Trophoblast cell (in vitro differentiated cells and primary cell): ENCODE results near the gene GREM2.

Experiments
- DNase-seq, 2 donors: peaks; one replicate each; pipeline ENCODE4 v3.0.0-alpha.2; 2016
- H2AFZ ChIP-seq: 2 replicates; pipeline ENCODE4 v1.6.1; 2013; ENCODE audit warnings: low read length, moderate library complexity, mild to moderate bottlenecking; ENCODE audit not compliant: insufficient read depth, poor library complexity
- H2AK5ac ChIP-seq: 2 replicates; pipeline ENCODE4 v1.6.1; 2013; ENCODE audit warnings: mild to moderate bottlenecking, low read length
- H2BK120ac ChIP-seq: 2 replicates; pipeline ENCODE4 v1.6.1; 2013; ENCODE audit warnings: low read length, mild to moderate bottlenecking, moderate library complexity; ENCODE audit not compliant: insufficient read depth, poor library complexity
- H2BK12ac ChIP-seq: 2 replicates; pipeline ENCODE4 v1.6.1; 2013; ENCODE audit warnings: mild to moderate bottlenecking, low read length, moderate library complexity
- H2BK5ac ChIP-seq: 2 replicates; pipeline ENCODE4 v1.6.1; 2013; ENCODE audit warnings: low read length, low read depth, moderate library complexity, mild to moderate bottlenecking; ENCODE audit not compliant: poor library complexity
- H3K14ac ChIP-seq: 2 replicates; pipeline ENCODE4 v1.6.1; 2013; ENCODE audit warnings: mild to moderate bottlenecking, low read length
- H3K18ac ChIP-seq: 2 replicates; pipeline ENCODE4 v1.6.1; 2013; ENCODE audit warnings: mild to moderate bottlenecking, low read length
- H3K23ac ChIP-seq: 2 replicates; pipeline ENCODE4 v1.6.1; 2013; ENCODE audit warnings: low read length
- H3K27ac ChIP-seq: 2 replicates; pipeline ENCODE4 v1.5.1; 2013; ENCODE audit warnings: low read depth, mild to moderate bottlenecking, inconsistent platforms, low read length, moderate library complexity
- H3K27me3 ChIP-seq: 2 replicates; pipeline ENCODE4 v1.6.1; 2013; ENCODE audit warnings: inconsistent platforms, mild to moderate bottlenecking, low read length, moderate library complexity; ENCODE audit not compliant: insufficient read depth
- H3K36me3 ChIP-seq, 2 experiments: 1 replicate in 1 of 2; 2 replicates in 1 of 2; pipeline ENCODE4 v1.6.1; 2013; ENCODE audit warnings: low read length in 2 of 2, mild to moderate bottlenecking in 2 of 2, moderate library complexity in 1 of 2; ENCODE audit not compliant: insufficient read depth in 2 of 2, control insufficient read depth in 1 of 2
- H3K4ac ChIP-seq: 2 replicates; pipeline ENCODE4 v1.6.1; 2013; ENCODE audit warnings: low read depth, mild to moderate bottlenecking, low read length, moderate library complexity
- H3K4me1 ChIP-seq, 2 experiments: 1 replicate in 1 of 2; 2 replicates in 1 of 2; pipeline ENCODE4 v1.6.1; 2013; ENCODE audit warnings: low read length in 2 of 2, mild to moderate bottlenecking in 2 of 2, moderate library complexity in 1 of 2; ENCODE audit not compliant: insufficient read depth in 2 of 2, control insufficient read depth in 1 of 2
- H3K4me2 ChIP-seq: 2 replicates; pipeline ENCODE4 v1.6.1; 2013; ENCODE audit warnings: inconsistent platforms, mild to moderate bottlenecking, low read length, moderate library complexity
- H3K4me3 ChIP-seq: 2 replicates; pipeline ENCODE4 v1.5.1; 2013; ENCODE audit warnings: mild to moderate bottlenecking, low read depth, low read length, inconsistent platforms
- H3K79me1 ChIP-seq: one replicate; pipeline ENCODE4 v1.6.1; 2013; ENCODE audit warnings: low read length
- H3K79me2 ChIP-seq: 2 replicates; pipeline ENCODE4 v1.6.1; 2013; ENCODE audit warnings: low read length, mild to moderate bottlenecking; ENCODE audit not compliant: control insufficient read depth, insufficient read depth, poor library complexity
- H3K9ac ChIP-seq: 2 replicates; pipeline ENCODE4 v1.6.1; 2013; ENCODE audit warnings: mild to moderate bottlenecking, low read length
- H3K9me3 ChIP-seq: 2 replicates; pipeline ENCODE4 v1.6.1; 2013; ENCODE audit warnings: low read depth, mild to moderate bottlenecking, control low read depth, inconsistent platforms, low read length; ENCODE audit not compliant: insufficient read depth
- H4K12ac ChIP-seq: 2 replicates; pipeline ENCODE4 v1.6.1; 2013; ENCODE audit warnings: low read depth, mild to moderate bottlenecking, low read length, moderate library complexity
- H4K8ac ChIP-seq: 2 replicates; pipeline ENCODE4 v1.6.1; 2013; ENCODE audit warnings: low read depth, mild to moderate bottlenecking, low read length, moderate library complexity
- H4K91ac ChIP-seq: one replicate; pipeline ENCODE4 v1.6.1; 2013; ENCODE audit warnings: low read depth, mild to moderate bottlenecking, low read length, moderate library complexity
- WGBS: extraction: QIAGEN DNeasy Blood & Tissue Kit; methylation state at CpG from one replicate; pipeline ENCODE4 v1.1.7; 2013; ENCODE audit warnings: missing lambda C conversion rate; ENCODE audit not compliant: insufficient read length, insufficient coverage; ENCODE audit errors: extremely low coverage; 5-methylcytosine and 5-hydroxymethylcytosine counted together

The GREM2 gene

DNA sequence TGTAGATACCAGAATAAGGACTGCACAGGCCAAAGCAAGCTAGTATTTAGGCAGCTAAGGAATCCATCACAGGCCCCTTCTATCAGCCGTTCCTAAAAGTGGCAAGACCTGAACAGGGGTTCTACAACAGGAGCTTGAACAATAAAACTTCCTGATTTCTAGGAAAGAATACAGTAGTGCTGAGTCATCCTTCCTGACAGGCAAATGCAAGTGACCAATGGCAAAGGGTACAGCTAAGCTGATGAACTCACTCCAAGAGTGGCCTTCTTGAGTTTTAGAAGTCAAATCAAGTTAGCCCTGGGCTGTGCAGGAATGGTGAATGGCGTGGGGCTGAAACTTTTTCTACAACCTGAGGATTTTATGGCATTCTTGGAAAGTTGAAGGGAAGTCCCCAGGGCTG is 112.9 kb downstream of the GREM2 start:
- Histone ChIP-seq H3K79me2 (peaks cover 5% of the 10 kb centered on the region), H3K9me3 (no peaks in the 10 kb centered on the region), H3K9ac (no peak overlapping the region)

GRCh38 chr1:240498335-240498734 is 113.6 kb downstream of the GREM2 start:
- Histone ChIP-seq H4K12ac (peak overlapping the region; percentile 23), H3K4me3 (no peak overlapping the region), H3K4me2 (peak overlapping the region; percentile 5), H2AK5ac (peak overlapping the region; percentile 25), H4K8ac (peak overlapping the region; percentile 48), H3K27ac (peak overlapping the region; percentile 96), H3K27me3 (no peaks in the 10 kb centered on the region), H2BK120ac (peak overlapping the region; percentile 84), H3K4ac (peak overlapping the region; percentile 17), H3K9ac (no peak overlapping the region), H4K91ac (peak overlapping the region; percentile 91), H3K18ac (peak overlapping the region; percentile 32), H3K14ac (peak overlapping the region; percentile 80), H3K79me1 (peaks cover 30% of the 10 kb centered on the region), H3K4me1 (peaks cover 16 to 35% of the 10 kb centered on the region in 2 experiments), H2AFZ (peak overlapping the region; percentile 3), H3K9me3 (no peaks in the 10 kb centered on the region), H3K79me2 (peaks cover 5% of the 10 kb centered on the region), H2BK5ac (peak overlapping the region; percentile 86), H3K23ac (peak overlapping the region; percentile 23), H2BK12ac (peak overlapping the region; percentile 37), H3K36me3 (no peaks in the 10 kb centered on the region)
- WGBS, result no CpG with 5 or more reads among the region's 8 CpGs
- DNase-seq, result no peak

More for the DNA sequence above, 112.9 kb downstream of the GREM2 start:
- Histone ChIP-seq H3K18ac (no peak overlapping the region), H4K12ac (peak overlapping the region; percentile 31), H4K91ac (peak overlapping the region; percentile 91), H2BK5ac (peak overlapping the region; percentile 86), H2BK120ac (peak overlapping the region; percentile 72), H3K79me1 (peaks cover 30% of the 10 kb centered on the region), H2AK5ac (no peak overlapping the region), H3K27me3 (no peaks in the 10 kb centered on the region), H3K4ac (no peak overlapping the region), H3K4me2 (no peak overlapping the region), H3K4me3 (no peak overlapping the region), H4K8ac (peak overlapping the region; percentile 74), H2AFZ (no peak overlapping the region), H3K14ac (no peak overlapping the region), H3K27ac (peak overlapping the region; percentile 96), H3K36me3 (no peaks in the 10 kb centered on the region), H3K4me1 (peaks cover 16 to 31% of the 10 kb centered on the region in 2 experiments), H3K23ac (no peak overlapping the region), H2BK12ac (no peak overlapping the region)
- no CpG with 5 or more reads among the region's 2 CpGs for WGBS
- peak in 1 of 2 donors; percentile 42 for DNase-seq

GRCh38 chr1:240497908-240498307 is 114.0 kb downstream of the GREM2 start:
- no peak overlapping the region for H2BK120ac ChIP-seq
- H2AFZ ChIP-seq, result no peak overlapping the region
- no peak overlapping the region for H3K18ac ChIP-seq
- H3K4me3 ChIP-seq, result no peak overlapping the region
- no peak overlapping the region for H3K23ac ChIP-seq
- DNase-seq, result peak in 1 of 2 donors; percentile 55
- WGBS, result no CpG with 5 or more reads among the region's 4 CpGs
- peak overlapping the region; percentile 96 for H3K27ac ChIP-seq
- no peak overlapping the region for H3K4ac ChIP-seq
- H3K4me1 ChIP-seq, result peaks cover 16 to 39% of the 10 kb centered on the region in 2 experiments
- H3K9me3 ChIP-seq, result no peaks in the 10 kb centered on the region
- H3K4me2 ChIP-seq, result peak overlapping the region; percentile 5
- H4K8ac ChIP-seq, result no peak overlapping the region
- peak overlapping the region; percentile 80 for H3K14ac ChIP-seq
- H4K91ac ChIP-seq, result peak overlapping the region; percentile 91
- H2AK5ac ChIP-seq, result no peak overlapping the region
- peaks cover 5% of the 10 kb centered on the region for H3K79me2 ChIP-seq
- peak overlapping the region; percentile 86 for H2BK5ac ChIP-seq
- H3K9ac ChIP-seq, result no peak overlapping the region
- no peaks in the 10 kb centered on the region for H3K36me3 ChIP-seq
- H3K79me1 ChIP-seq, result peaks cover 30% of the 10 kb centered on the region
- H3K27me3 ChIP-seq, result no peaks in the 10 kb centered on the region
- H4K12ac ChIP-seq, result no peak overlapping the region
- no peak overlapping the region for H2BK12ac ChIP-seq

- Histone ChIP-seq H2BK120ac (peak overlapping the region; percentile 80), H3K27ac (peak overlapping the region; percentile 86), H3K79me2 (peaks cover 5% of the 10 kb centered on the region), H4K12ac (no peak overlapping the region), H3K9ac (no peak overlapping the region), H3K4me1 (peaks cover 16 to 40% of the 10 kb centered on the region in 2 experiments), H3K27me3 (no peaks in the 10 kb centered on the region), H3K14ac (no peak overlapping the region), H3K9me3 (no peaks in the 10 kb centered on the region), H3K18ac (no peak overlapping the region), H2BK5ac (peak overlapping the region; percentile 95), H3K23ac (no peak overlapping the region), H3K79me1 (peaks cover 34% of the 10 kb centered on the region), H3K4me2 (no peak overlapping the region), H4K8ac (no peak overlapping the region), H2AK5ac (no peak overlapping the region), H2BK12ac (peak overlapping the region; percentile 72), H3K4ac (no peak overlapping the region), H3K4me3 (no peak overlapping the region), H2AFZ (no peak overlapping the region), H4K91ac (peak overlapping the region; percentile 93), H3K36me3 (peaks cover 3 to 5% of the 10 kb centered on the region in 2 experiments)
- peak; percentile 37 to 52 for DNase-seq
- no CpG with 5 or more reads among the region's 5 CpGs for WGBS
Observed at GRCh38 chr1:240496941-240497340, 115.0 kb downstream of the GREM2 start.
